ENCODE measurements around the gene CNOT6L.

DNA sequence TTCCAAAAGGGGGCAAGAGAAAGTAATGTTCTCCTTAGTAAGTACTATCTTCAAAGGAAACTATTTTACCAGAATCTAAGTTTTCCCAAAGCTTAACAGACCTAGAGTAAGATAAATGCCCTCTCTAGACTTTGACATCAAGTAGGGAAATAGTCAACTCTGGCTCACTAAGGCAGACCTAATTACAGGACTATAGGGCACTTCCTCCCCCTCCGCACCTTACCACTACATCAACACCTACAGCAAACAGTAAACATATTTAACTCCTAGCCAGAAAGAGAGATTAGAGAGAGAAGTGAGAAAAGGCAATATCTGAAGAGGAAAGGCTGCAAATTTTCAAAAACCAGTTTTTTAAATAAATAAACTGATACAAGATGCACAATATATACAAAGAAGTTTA, 60.4 kb downstream of the CNOT6L start:
- TF ChIP-seq ARNT (IDR thresholded peaks at IDR 0.05) (no peak), FOXM1 (IDR thresholded peaks at IDR 0.05; ENCODE audit: borderline replicate concordance) (no peak), BHLHE40 (IDR thresholded peaks at IDR 0.05; ENCODE audit: borderline replicate concordance) (no peak), TARDBP (IDR thresholded peaks at IDR 0.05) (no peak), FOXA1 (IDR thresholded peaks at IDR 0.05) (no peak), ELF4 (IDR thresholded peaks at IDR 0.05) (no peak), SP1 (IDR thresholded peaks at IDR 0.05) (no peak), ZNF384 (IDR thresholded peaks at IDR 0.05) (no peak), NFRKB (IDR thresholded peaks at IDR 0.05) (no peak), HDGF (IDR thresholded peaks at IDR 0.05; ENCODE audit: borderline replicate concordance) (no peak)
